Transverse colon (tissue), 4 donors: Measurements from ENCODE around the gene PSMD7. TPM values are rescaled to one million over a fixed set of nuclear protein-coding genes. Genes with fewer than 3 reads are reported as not detected.

Experiments
- DNase-seq: peaks from one replicate; pipeline ENCODE4 v3.0.0-alpha.2; 2019
- H3K27ac ChIP-seq, 4 donors: fragments of 200-600 bp; sonication (generic); 2 replicates each; pipeline ENCODE4 v1.5.1; 2016 to 2018; ENCODE audit warnings: inconsistent platforms in 4 of 4
- H3K27me3 ChIP-seq: fragments of 200-600 bp; sonication (generic); 2 replicates; pipeline ENCODE4 v1.5.1; 2017; ENCODE audit warnings: inconsistent platforms
- H3K36me3 ChIP-seq, 4 donors: fragments of 200-600 bp; sonication (generic); 2 replicates each; pipeline ENCODE4 v1.5.1; 2017 to 2019; ENCODE audit warnings: inconsistent platforms in 4 of 4
- H3K4me1 ChIP-seq, 4 donors: fragments of 200-600 bp; sonication (generic); 2 replicates each; pipeline ENCODE4 v1.5.1; 2017 to 2020; ENCODE audit warnings: inconsistent platforms in 4 of 4
- H3K4me3 ChIP-seq, 4 donors: fragments of 200-600 bp; sonication (generic); 1 replicate in 1 of 4; 2 replicates in 3 of 4; pipeline versions ENCODE4 v1.5.1 to v1.6.1; 2017 to 2019; ENCODE audit warnings: inconsistent platforms in 4 of 4
- H3K9me3 ChIP-seq, 2 donors: fragments of 200-600 bp; sonication (generic); 2 replicates each; pipeline ENCODE4 v1.5.1; 2017 to 2019; ENCODE audit warnings: inconsistent platforms in 2 of 2
- EP300 ChIP-seq: sonication (generic); formaldehyde crosslinking; IDR thresholded peaks from one replicate; pipeline ENCODE4 v1.6.1; 2017; ENCODE audit warnings: antibody characterized with exemption, low read depth
- POLR2A ChIP-seq: fragments of 450-650 bp; IDR thresholded peaks from one replicate; pipeline ENCODE4 v1.6.1; 2016; ENCODE audit warnings: antibody characterized with exemption, mild to moderate bottlenecking, moderate library complexity
- POLR2AphosphoS5 ChIP-seq, 3 donors: sonication (generic); formaldehyde crosslinking; IDR thresholded peaks; one replicate each; pipeline ENCODE4 v1.6.1; 2016; ENCODE audit warnings: antibody characterized with exemption in 3 of 3
- WGBS, 2 donors: methylation state at CpG; one replicate each; pipeline ENCODE4 v1.1.5; 2018; ENCODE audit warnings: low coverage in 1 of 2; 5-methylcytosine and 5-hydroxymethylcytosine counted together
- in situ Hi-C, 4 donors: fragments of 200-750 bp; cut with MboI; loops; one replicate each; pipeline versions ENCODE4 v1.15.0 to v1.15.1; 2017; ENCODE audit warnings: low sequenced_read_pairs in 3 of 4, low pct_ligation_motif_present in 1 of 4, low pct_unique_long_range_greater_than_20kb in 1 of 4
- intact Hi-C: fragments of 100-400 bp; cut with DNase I; formaldehyde crosslinking; loops from one replicate; pipeline ENCODE4 v1.15.1; 2023; ENCODE audit warnings: low total_unique reads
- total RNA-seq, 4 donors: library from RNA; depleted of rRNA; stranded (reverse); fragments of >200 nt; gene quantifications; one replicate each; pipeline ENCODE4 v1.1.0, GENCODE V29; 2016
- TF ChIP-seq, protein P1 (sequence below), 5 experiments: fragments of 200-600 bp in 3 of 5; fragments of 450-650 bp in 2 of 5; sonication (generic) in 3 of 5; IDR thresholded peaks; 1 replicate in 2 of 5; 2 replicates in 3 of 5; pipeline ENCODE4 v1.5.1; 2016 to 2017; ENCODE audit warnings: antibody characterized with exemption in 5 of 5, inconsistent platforms in 3 of 5, mild to moderate bottlenecking in 2 of 5, moderate library complexity in 1 of 5

PSMD7 gene
- total RNA-seq, 4 donors from 2014 or later: 32.2 to 145 (median 53.6) TPM

- no peak for TF ChIP-seq POLR2A
- TF ChIP-seq EP300: no peak
- TF ChIP-seq, protein P1, sequence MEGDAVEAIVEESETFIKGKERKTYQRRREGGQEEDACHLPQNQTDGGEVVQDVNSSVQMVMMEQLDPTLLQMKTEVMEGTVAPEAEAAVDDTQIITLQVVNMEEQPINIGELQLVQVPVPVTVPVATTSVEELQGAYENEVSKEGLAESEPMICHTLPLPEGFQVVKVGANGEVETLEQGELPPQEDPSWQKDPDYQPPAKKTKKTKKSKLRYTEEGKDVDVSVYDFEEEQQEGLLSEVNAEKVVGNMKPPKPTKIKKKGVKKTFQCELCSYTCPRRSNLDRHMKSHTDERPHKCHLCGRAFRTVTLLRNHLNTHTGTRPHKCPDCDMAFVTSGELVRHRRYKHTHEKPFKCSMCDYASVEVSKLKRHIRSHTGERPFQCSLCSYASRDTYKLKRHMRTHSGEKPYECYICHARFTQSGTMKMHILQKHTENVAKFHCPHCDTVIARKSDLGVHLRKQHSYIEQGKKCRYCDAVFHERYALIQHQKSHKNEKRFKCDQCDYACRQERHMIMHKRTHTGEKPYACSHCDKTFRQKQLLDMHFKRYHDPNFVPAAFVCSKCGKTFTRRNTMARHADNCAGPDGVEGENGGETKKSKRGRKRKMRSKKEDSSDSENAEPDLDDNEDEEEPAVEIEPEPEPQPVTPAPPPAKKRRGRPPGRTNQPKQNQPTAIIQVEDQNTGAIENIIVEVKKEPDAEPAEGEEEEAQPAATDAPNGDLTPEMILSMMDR (IDR thresholded peaks at IDR 0.05): no peak
- no peak for TF ChIP-seq POLR2AphosphoS5 (IDR thresholded peaks at IDR 0.05)
- Histone ChIP-seq H3K4me1 (no peaks in the 10 kb centered on the region), H3K9me3 (no peaks in the 10 kb centered on the region), H3K27me3 (no peaks in the 10 kb centered on the region), H3K36me3 (peaks cover 0 to 61% (median 29%) of the 10 kb centered on the region in 4 donors), H3K27ac (no peak overlapping the region), H3K4me3 (no peak overlapping the region)
- no peak for DNase-seq
- intact Hi-C loops (no loop called here), in situ Hi-C loops (loop anchor here in 2 of 4 donors (25.0 kb wide), 2 partner anchors 306 to 331 kb away; partner anchors contain the start of gene GLG1 (in 1 of the 2))
- WGBS, 2 donors: 63 to 81% methylated on average over 3 to 8 of the region's 8 CpGs
These were observed 9.6 kb downstream of the PSMD7 start for GRCh38 chr16:74305978-74306784.

DNA sequence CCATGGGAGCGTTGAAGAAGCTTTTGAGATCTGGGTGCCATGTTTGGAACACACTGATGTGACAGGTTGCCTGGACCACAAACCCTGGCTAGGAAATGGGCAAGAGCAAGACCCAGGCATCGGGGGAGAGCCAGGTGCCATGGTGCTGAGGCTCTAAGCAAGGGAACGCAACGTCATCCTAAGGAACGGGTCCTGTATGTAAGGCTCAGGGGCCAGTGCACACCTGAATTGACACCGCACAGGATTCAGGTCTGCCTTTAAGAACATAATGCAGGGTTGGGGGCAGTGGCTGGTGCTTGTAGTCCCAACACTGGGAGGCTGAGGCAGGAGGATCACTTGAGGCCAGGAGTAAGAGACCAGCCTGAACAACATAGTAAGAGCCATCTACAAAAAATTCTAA, 10.8 kb downstream of the PSMD7 start:
- Histone ChIP-seq H3K9me3 (no peaks in the 10 kb centered on the region), H3K36me3 (peaks cover 0 to 49% (median 24%) of the 10 kb centered on the region in 4 donors), H3K27me3 (no peaks in the 10 kb centered on the region), H3K27ac (no peak overlapping the region), H3K4me1 (no peaks in the 10 kb centered on the region), H3K4me3 (no peak overlapping the region)
- TF ChIP-seq EP300: no peak
- TF ChIP-seq POLR2A: no peak
- TF ChIP-seq POLR2AphosphoS5 (IDR thresholded peaks at IDR 0.05): no peak
- TF ChIP-seq, protein P1 (IDR thresholded peaks at IDR 0.05): no peak
- 97 to 100% methylated on average over 1 to 6 of the region's 6 CpGs for WGBS, 2 donors
- intact Hi-C loops: no loop called here
- in situ Hi-C loops: loop anchor here in 2 of 4 donors (25.0 kb wide), 2 partner anchors 305 to 330 kb away; partner anchors contain the start of gene GLG1 (in 1 of the 2)
- no peak for DNase-seq

DNA sequence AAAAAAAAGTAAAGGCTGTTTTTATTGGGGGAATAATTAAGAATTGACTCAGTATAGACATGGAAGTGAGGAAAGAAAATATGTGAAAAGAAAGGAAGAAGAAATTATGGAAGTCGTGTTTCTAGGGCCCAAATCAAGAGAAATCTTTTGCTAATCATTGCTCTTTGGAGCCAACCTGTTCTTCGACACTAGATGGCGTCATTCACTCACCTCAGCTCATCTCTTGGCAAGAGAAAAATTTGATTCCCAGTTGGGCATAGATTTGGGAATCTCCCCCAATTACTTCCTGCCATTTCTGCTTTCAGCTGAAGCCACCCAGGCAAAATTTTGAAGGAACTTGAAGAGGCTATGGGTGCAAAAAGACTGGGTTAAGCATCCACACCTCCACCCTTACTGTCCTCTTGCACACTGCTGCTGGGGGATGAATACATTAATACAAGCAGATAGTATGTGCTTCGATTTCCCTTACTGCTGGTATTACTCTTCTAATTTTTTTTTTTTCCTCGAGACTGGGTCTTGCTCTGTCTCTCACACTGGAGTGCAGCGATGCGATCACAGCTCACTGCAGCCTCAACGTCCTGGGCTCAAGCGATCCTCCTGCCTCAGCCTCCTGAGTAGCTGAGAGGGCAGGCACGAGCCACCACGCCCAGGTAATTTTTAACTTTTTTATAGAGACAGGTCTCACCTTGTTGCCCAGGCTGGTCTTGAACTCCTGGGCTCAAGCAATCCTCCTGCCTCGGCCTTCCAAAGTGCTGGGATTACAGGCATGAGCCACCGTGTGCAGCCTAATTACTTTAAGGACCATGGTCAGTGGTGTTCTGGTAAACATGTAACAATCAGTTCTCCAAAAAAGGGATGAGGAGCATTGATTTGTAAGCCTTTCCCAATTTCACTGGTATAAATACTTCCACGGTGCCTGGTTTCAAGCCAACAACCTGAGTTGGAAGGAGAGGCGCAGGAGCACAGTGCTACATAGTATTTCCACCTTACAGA, 13.5 kb downstream of the PSMD7 start:
- TF ChIP-seq POLR2AphosphoS5 (IDR thresholded peaks at IDR 0.05) (no peak), POLR2A (no peak), EP300 (no peak)
- TF ChIP-seq, protein P1 (IDR thresholded peaks at IDR 0.05): peak; percentile 61 to 71 (median 65)
- H3K27me3 ChIP-seq: no peaks in the 10 kb centered on the region
- H3K4me3 ChIP-seq: no peak overlapping the region
- in situ Hi-C loops (loop anchor here in 2 of 4 donors (10.0 to 25.0 kb wide), 3 partner anchors 125 to 327 kb away; partner anchors contain the start of gene GLG1 (in 1 of the 2)), intact Hi-C loops (no loop called here)
- H3K9me3 ChIP-seq: no peaks in the 10 kb centered on the region
- no peak overlapping the region for H3K27ac ChIP-seq
- no peak for DNase-seq
- H3K36me3 ChIP-seq: peaks cover 0 to 22% (median 9%) of the 10 kb centered on the region in 4 donors
- WGBS, 2 donors: 65 to 68% methylated on average over 10 to 15 of the region's 15 CpGs
- no peaks in the 10 kb centered on the region for H3K4me1 ChIP-seq

GRCh38 chr16:74315059-74315458, 18.4 kb downstream of the PSMD7 start:
- 60 to 83% methylated on average over 1 to 7 of the region's 7 CpGs for WGBS, 2 donors
- DNase-seq: no peak
- in situ Hi-C loops: loop anchor here in 2 of 4 donors (10.0 to 25.0 kb wide), 3 partner anchors 120 to 322 kb away; partner anchors contain the start of gene GLG1 (in 1 of the 2)
- Histone ChIP-seq H3K27ac (no peak overlapping the region), H3K27me3 (no peaks in the 10 kb centered on the region), H3K36me3 (no peaks in the 10 kb centered on the region), H3K4me3 (no peak overlapping the region), H3K4me1 (no peaks in the 10 kb centered on the region), H3K9me3 (no peaks in the 10 kb centered on the region)
- TF ChIP-seq POLR2AphosphoS5 (IDR thresholded peaks at IDR 0.05): no peak
- intact Hi-C loops: no loop called here
